ENCODE data around the gene PINK1. TPM values are rescaled to one million over a fixed set of nuclear protein-coding genes. Genes with fewer than 3 reads are reported as not detected.

PINK1 gene
- total RNA-seq, 1 donor from 2014 or later: 3.4 TPM

- Mint-ChIP-seq H3K27me3 (no peaks in the 10 kb centered on the region), H3K9me3 (no peaks in the 10 kb centered on the region), H3K4me3 (no peak overlapping the region), H3K27ac (no peak overlapping the region), H3K4me1 (peaks cover 4% of the 10 kb centered on the region), H3K36me3 (ENCODE audit: low read depth) (no peaks in the 10 kb centered on the region)
- CTCF ChIA-PET: no interaction called here
- no peak for ATAC-seq (ENCODE audit: low read depth)
- no peak for DNase-seq
- TF ChIP-seq CTCF (IDR thresholded peaks at IDR 0.05): no peak
- POLR2A ChIA-PET: no interaction called here
- intact Hi-C loops (cut with micrococcal nuclease): no loop called here
Measured at GRCh38 chr1:20700636-20701215, 67.5 kb downstream of the PINK1 start.

Other genes starting within 250 kb of the PINK1 start
- 0.18 and 0.71 TPM in 2 replicates for gene CAMK2N1, start 147.2 kb upstream of the PINK1 start, total RNA-seq
- gene MUL1, start 125.3 kb upstream of the PINK1 start, total RNA-seq: 21.7 TPM in 2 replicates
- gene FAM43B, start 80.9 kb upstream of the PINK1 start, total RNA-seq: not detected in 2 replicates
- gene CDA, start 44.4 kb upstream of the PINK1 start, total RNA-seq: not detected in 2 replicates
- 132 TPM in 2 replicates for gene DDOST, start 27.9 kb downstream of the PINK1 start, total RNA-seq
- gene KIF17, start 84.5 kb downstream of the PINK1 start, total RNA-seq: not detected in 2 replicates
- gene SH2D5, start 99.2 kb downstream of the PINK1 start, total RNA-seq: 0.69 and 0.89 TPM in 2 replicates
- 179 and 183 TPM in 2 replicates for gene HP1BP3, start 153.8 kb downstream of the PINK1 start, total RNA-seq

Data from activated B cell treated with CpG ODN at 0.5 μM for 24 hours (primary cell).